A673 (cell line): Measurements from ENCODE around the gene DLGAP1.

ENCODE experiments used
- EZH2 ChIP-seq: fragments of 200-600 bp; sonication (generic); IDR thresholded peaks from 2 replicates; pipeline ENCODE4 v1.6.1; 2017; ENCODE audit warnings: borderline replicate concordance, low read depth, mild to moderate bottlenecking, mixed read lengths, antibody characterized with exemption, low read length; ENCODE audit not compliant: poor library complexity, severe bottlenecking
- TF ChIP-seq, protein P1 (sequence below): fragments of 300-800, 200-600 bp; sonication (generic); conservative IDR thresholded peaks from 2 replicates; pipeline ENCODE4 v1.5.1; 2017; ENCODE audit warnings: low read depth, mild to moderate bottlenecking, antibody characterized with exemption, low read length, moderate library complexity, mixed read lengths

DNA sequence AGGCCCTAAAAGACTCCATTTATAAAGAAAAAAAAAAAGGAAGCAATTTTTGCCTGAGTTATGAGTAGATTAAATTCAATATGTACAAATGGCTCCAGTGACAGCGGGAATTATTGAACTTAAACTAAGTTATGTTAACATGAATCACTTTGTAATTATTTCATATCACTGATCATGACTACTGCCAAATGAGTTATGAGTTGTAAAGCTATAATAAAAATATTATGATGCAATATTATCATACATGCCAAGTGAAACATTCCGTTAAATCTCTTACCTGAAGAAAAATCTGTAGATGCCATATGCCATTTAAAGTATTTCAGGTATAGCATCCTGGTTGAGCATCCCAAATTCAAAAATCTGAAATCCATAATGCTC lies 217.5 kb downstream of the DLGAP1 start:
- TF ChIP-seq, protein P1, sequence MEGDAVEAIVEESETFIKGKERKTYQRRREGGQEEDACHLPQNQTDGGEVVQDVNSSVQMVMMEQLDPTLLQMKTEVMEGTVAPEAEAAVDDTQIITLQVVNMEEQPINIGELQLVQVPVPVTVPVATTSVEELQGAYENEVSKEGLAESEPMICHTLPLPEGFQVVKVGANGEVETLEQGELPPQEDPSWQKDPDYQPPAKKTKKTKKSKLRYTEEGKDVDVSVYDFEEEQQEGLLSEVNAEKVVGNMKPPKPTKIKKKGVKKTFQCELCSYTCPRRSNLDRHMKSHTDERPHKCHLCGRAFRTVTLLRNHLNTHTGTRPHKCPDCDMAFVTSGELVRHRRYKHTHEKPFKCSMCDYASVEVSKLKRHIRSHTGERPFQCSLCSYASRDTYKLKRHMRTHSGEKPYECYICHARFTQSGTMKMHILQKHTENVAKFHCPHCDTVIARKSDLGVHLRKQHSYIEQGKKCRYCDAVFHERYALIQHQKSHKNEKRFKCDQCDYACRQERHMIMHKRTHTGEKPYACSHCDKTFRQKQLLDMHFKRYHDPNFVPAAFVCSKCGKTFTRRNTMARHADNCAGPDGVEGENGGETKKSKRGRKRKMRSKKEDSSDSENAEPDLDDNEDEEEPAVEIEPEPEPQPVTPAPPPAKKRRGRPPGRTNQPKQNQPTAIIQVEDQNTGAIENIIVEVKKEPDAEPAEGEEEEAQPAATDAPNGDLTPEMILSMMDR, result no peak
- TF ChIP-seq EZH2, result no peak
